Measurements from ENCODE around the gene PHACTR4. TPM values are rescaled to one million over a fixed set of nuclear protein-coding genes. Genes with fewer than 3 reads are reported as not detected.

The PHACTR4 gene
- total RNA-seq, 1 donor from 2014 or later: 33.0 TPM

GRCh38 chr1:28506907-28507246 lies 137.3 kb downstream of the PHACTR4 start:
- Histone ChIP-seq H3K4me1 (peaks cover 16 to 41% of the 10 kb centered on the region in 2 donors), H3K36me3 (peaks cover 35 to 43% of the 10 kb centered on the region in 2 donors), H3K27ac (peak overlapping the region; percentile 77 to 92), H3K4me3 (peak overlapping the region; percentile 69 to 83), H3K27me3 (no peaks in the 10 kb centered on the region), H3K9me3 (no peaks in the 10 kb centered on the region)
- intact Hi-C loops (cut with DNase I): loop anchor here (5.0 kb wide), 4 partner anchors 70 to 675 kb away; partner anchors contain the start of genes MED18 and SRSF4
- TF ChIP-seq, protein P1, sequence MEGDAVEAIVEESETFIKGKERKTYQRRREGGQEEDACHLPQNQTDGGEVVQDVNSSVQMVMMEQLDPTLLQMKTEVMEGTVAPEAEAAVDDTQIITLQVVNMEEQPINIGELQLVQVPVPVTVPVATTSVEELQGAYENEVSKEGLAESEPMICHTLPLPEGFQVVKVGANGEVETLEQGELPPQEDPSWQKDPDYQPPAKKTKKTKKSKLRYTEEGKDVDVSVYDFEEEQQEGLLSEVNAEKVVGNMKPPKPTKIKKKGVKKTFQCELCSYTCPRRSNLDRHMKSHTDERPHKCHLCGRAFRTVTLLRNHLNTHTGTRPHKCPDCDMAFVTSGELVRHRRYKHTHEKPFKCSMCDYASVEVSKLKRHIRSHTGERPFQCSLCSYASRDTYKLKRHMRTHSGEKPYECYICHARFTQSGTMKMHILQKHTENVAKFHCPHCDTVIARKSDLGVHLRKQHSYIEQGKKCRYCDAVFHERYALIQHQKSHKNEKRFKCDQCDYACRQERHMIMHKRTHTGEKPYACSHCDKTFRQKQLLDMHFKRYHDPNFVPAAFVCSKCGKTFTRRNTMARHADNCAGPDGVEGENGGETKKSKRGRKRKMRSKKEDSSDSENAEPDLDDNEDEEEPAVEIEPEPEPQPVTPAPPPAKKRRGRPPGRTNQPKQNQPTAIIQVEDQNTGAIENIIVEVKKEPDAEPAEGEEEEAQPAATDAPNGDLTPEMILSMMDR (IDR thresholded peaks at IDR 0.05): no peak
- no peak for DNase-seq (ENCODE audit: low spot score in 2 of 2)

- Histone ChIP-seq H3K4me1 (peaks cover 16 to 41% of the 10 kb centered on the region in 2 donors), H3K27ac (peak overlapping the region; percentile 77 to 92), H3K27me3 (no peaks in the 10 kb centered on the region), H3K36me3 (peaks cover 38 to 47% of the 10 kb centered on the region in 2 donors), H3K9me3 (no peaks in the 10 kb centered on the region), H3K4me3 (peak overlapping the region; percentile 69 to 83)
- TF ChIP-seq, protein P1 (IDR thresholded peaks at IDR 0.05): no peak
- no peak for DNase-seq (ENCODE audit: low spot score in 2 of 2)
- intact Hi-C loops (cut with DNase I): loop anchor here (5.0 kb wide), 4 partner anchors 70 to 675 kb away; partner anchors contain the start of genes MED18 and SRSF4
Measured at GRCh38 chr1:28507247-28507645, 137.7 kb downstream of the PHACTR4 start.

GRCh38 chr1:28507646-28508434 lies 138.3 kb downstream of the PHACTR4 start:
- Histone ChIP-seq H3K27ac (peak overlapping the region; percentile 77 to 92), H3K4me1 (peaks cover 16 to 41% of the 10 kb centered on the region in 2 donors), H3K36me3 (peaks cover 40 to 47% of the 10 kb centered on the region in 2 donors), H3K27me3 (no peaks in the 10 kb centered on the region), H3K9me3 (no peaks in the 10 kb centered on the region), H3K4me3 (peak overlapping the region; percentile 69 to 83)
- TF ChIP-seq, protein P1 (IDR thresholded peaks at IDR 0.05): no peak
- intact Hi-C loops (cut with DNase I): loop anchor here (5.0 kb wide), 4 partner anchors 71 to 674 kb away; partner anchors contain the start of genes MED18 and SRSF4
- DNase-seq (ENCODE audit: low spot score in 2 of 2): no peak

- Histone ChIP-seq H3K27ac (peak overlapping the region; percentile 14 to 37), H3K4me1 (peaks cover 16 to 41% of the 10 kb centered on the region in 2 donors)
- intact Hi-C loops (cut with DNase I): loop anchor here (5.0 kb wide), 4 partner anchors 71 to 674 kb away; partner anchors contain the start of genes MED18 and SRSF4
Measured at GRCh38 chr1:28508435-28508754, 138.9 kb downstream of the PHACTR4 start.

GRCh38 chr1:28509705-28510272 lies 140.2 kb downstream of the PHACTR4 start:
- Histone ChIP-seq H3K4me1 (peaks cover 16 to 41% of the 10 kb centered on the region in 2 donors), H3K27ac (peak overlapping the region in 1 of 2 donors; percentile 10), H3K4me3 (no peak overlapping the region), H3K27me3 (no peaks in the 10 kb centered on the region), H3K9me3 (no peaks in the 10 kb centered on the region), H3K36me3 (peaks cover 52 to 63% of the 10 kb centered on the region in 2 donors)
- DNase-seq (ENCODE audit: low spot score in 2 of 2): no peak
- intact Hi-C loops (cut with DNase I): loop anchor here (5.0 kb wide), 4 partner anchors 72 to 673 kb away; partner anchors contain the start of genes MED18 and SRSF4
- TF ChIP-seq, protein P1 (IDR thresholded peaks at IDR 0.05): no peak

More at GRCh38 chr1:28508435-28508754, 138.9 kb downstream of the PHACTR4 start:
- TF ChIP-seq, protein P1 (IDR thresholded peaks at IDR 0.05): no peak
- Histone ChIP-seq H3K9me3 (no peaks in the 10 kb centered on the region), H3K36me3 (peaks cover 44 to 51% of the 10 kb centered on the region in 2 donors), H3K4me3 (peak overlapping the region; percentile 69 to 83), H3K27me3 (no peaks in the 10 kb centered on the region)
- no peak for DNase-seq (ENCODE audit: low spot score in 2 of 2)
